GM12878 (cell line): ENCODE results near the gene BAK1. TPM values are rescaled to one million over a fixed set of nuclear protein-coding genes. Genes with fewer than 3 reads are reported as not detected.
"Not testable (repeated sequence)": the region's sequence is repeated elsewhere in the genome, so short reads cannot be mapped to it uniquely, and the experiment has no call there.

ENCODE experiments used
- ATAC-seq: fragments of 200-7000 bp; cut with Tn5 transposase; 3 replicates; pipeline ENCODE4 v1.9.1; 2020; ENCODE audit warnings: mild to moderate bottlenecking, moderate library complexity
- BruUV-seq: library from RNA; stranded (reverse); fragments of 400-500 nt; replicated peaks from 2 replicates; lab custom pipeline; 2021; lab: Mats Ljungman, UMichigan
- CTCF ChIA-PET: fragments of 300-600 bp; sonication (Branson Sonifier 250); formaldehyde crosslinking; extraction: SDS; loops from one replicate; lab custom pipeline; 2021; ENCODE audit warnings: inconsistent platforms; lab: Yijun Ruan, JAX
- POLR2A ChIA-PET: fragments of 350-600 bp; formaldehyde crosslinking; extraction: SDS; loops from one replicate; lab custom pipeline; 2021; ENCODE audit warnings: inconsistent platforms; lab: Charles Lee
- RAD21 ChIA-PET: fragments of 300-600 bp; sonication (Branson Sonifier 250); formaldehyde crosslinking; loops from one replicate; lab custom pipeline; 2023; ENCODE audit warnings: antibody characterized with exemption; ENCODE audit not compliant: unreplicated experiment; lab: Charles Lee
- SMC1A ChIA-PET: fragments of 300-600 bp; sonication (Branson Sonifier 250); formaldehyde crosslinking; loops from one replicate; lab custom pipeline; 2023; ENCODE audit not compliant: unreplicated experiment, uncharacterized antibody; lab: Charles Lee
- DNase-seq: peaks from one replicate; pipeline ENCODE4 v3.0.0-alpha.2; 2011; ENCODE audit warnings: low read depth, low spot score
- FAIRE-seq: peaks from 3 replicates; lab custom pipeline; 2011; peaks lifted over from hg19 to GRCh38; lab: Jason Lieb, UNC
- H2AFZ ChIP-seq: 2 replicates; pipeline ENCODE4 v1.6.0; 2011; ENCODE audit warnings: low read depth, low read length, control low read depth; ENCODE audit not compliant: control insufficient read depth
- H3K27ac ChIP-seq: 2 replicates; pipeline ENCODE4 v1.5.1; 2011; ENCODE audit warnings: control low read depth; ENCODE audit not compliant: control insufficient read depth, insufficient read depth
- H3K27me3 ChIP-seq, 2 experiments: replicated peaks in 1 of 2; 2 replicates each; pipeline versions ENCODE4 v1.6.0 to v1.6.1; 2011; ENCODE audit warnings: low read length in 1 of 2; ENCODE audit not compliant: control insufficient read depth in 2 of 2, insufficient read depth in 2 of 2
- H3K36me3 ChIP-seq, 2 experiments: 2 replicates each; pipeline ENCODE4 v1.5.1; 2011; ENCODE audit warnings: low read length in 1 of 2; ENCODE audit not compliant: control insufficient read depth in 2 of 2, insufficient read depth in 2 of 2
- H3K4me1 ChIP-seq: 2 replicates; pipeline ENCODE4 v1.6.1; 2011; ENCODE audit warnings: mild to moderate bottlenecking, low read length, moderate library complexity, mixed read lengths; ENCODE audit not compliant: control insufficient read depth, insufficient read depth
- H3K4me2 ChIP-seq: 2 replicates; pipeline ENCODE4 v1.6.0; 2011; ENCODE audit warnings: control low read depth; ENCODE audit not compliant: control insufficient read depth, insufficient read depth
- H3K4me3 ChIP-seq: fragments of 200-600 bp; sonication (generic); 2 replicates; pipeline ENCODE4 v1.5.1; 2016
- H3K79me2 ChIP-seq: 2 replicates; pipeline ENCODE4 v1.6.0; 2011; ENCODE audit warnings: low read length; ENCODE audit not compliant: control insufficient read depth, insufficient read depth
- H3K9ac ChIP-seq: 2 replicates; pipeline ENCODE4 v1.8.0; 2011; ENCODE audit warnings: low read length, control low read depth, mixed read lengths; ENCODE audit not compliant: control insufficient read depth, insufficient read depth
- H3K9me3 ChIP-seq: replicated peaks from 3 replicates; pipeline ENCODE4 v1.5.1; 2011; ENCODE audit warnings: mild to moderate bottlenecking, low read length; ENCODE audit not compliant: control insufficient read depth, insufficient read depth
- H4K20me1 ChIP-seq: 2 replicates; pipeline ENCODE4 v1.6.0; 2011; ENCODE audit not compliant: control insufficient read depth, insufficient read depth
- NFYB ChIP-seq: IDR thresholded peaks from 2 replicates; pipeline ENCODE4 v1.6.1; 2011; ENCODE audit warnings: low read depth, mild to moderate bottlenecking, low read length, improper control_type of control experiment, moderate library complexity; ENCODE audit not compliant: insufficient read depth
- WGBS: methylation state at CpG from one replicate; pipeline ENCODE4 v1.1.6; 2016; ENCODE audit warnings: low lambda C conversion rate; ENCODE audit not compliant: insufficient replicate concordance, insufficient coverage; ENCODE audit errors: missing lambda C conversion rate; 5-methylcytosine and 5-hydroxymethylcytosine counted together
- in situ Hi-C: fragments of 300-500 bp; cut with MboI; formaldehyde crosslinking; loops from 9 replicates; pipeline ENCODE4 v1.14.3; 2018; ENCODE audit warnings: mixed read lengths
- intact Hi-C: fragments of 100-400 bp; cut with micrococcal nuclease; formaldehyde crosslinking; loops from one replicate; pipeline ENCODE4 v1.14.2; 2022; ENCODE audit not compliant: unreplicated experiment
- polyA plus RNA-seq, 11 experiments: library from polyadenylated mRNA; depleted of rRNA in 4 of 11; unstranded in 6 of 11; stranded (reverse) in 5 of 11; fragments of >200 nt; fragmentation: Nextera tagmentation in 4 of 11; fragmentation: Illumina TruSeq in 1 of 11; extraction: Ambion mirVana in 4 of 11; extraction: Trizol in 1 of 11; gene quantifications; 1 replicate in 1 of 11; 2 replicates in 10 of 11; pipeline versions ENCODE4 v1.2.1 to v1.2.3, GENCODE V29; 2011 to 2016; ENCODE audit warnings: inconsistent platforms in 2 of 11, missing spikeins in 2 of 11, low read depth in 1 of 11
- total RNA-seq, 4 experiments: library from RNA; depleted of rRNA in 3 of 4; stranded (reverse); fragments of >200 nt in 3 of 4; fragmentation: Illumina TruSeq in 1 of 4; extraction: Trizol in 1 of 4; gene quantifications; 2 replicates each; pipeline versions ENCODE4 v1.2.1 to v1.2.3, GENCODE V29; 2013 to 2021

The BAK1 gene
- total and polyA plus RNA-seq, 10 of the 15 experiments (the other 5 are each of a cell fraction or from before 2014, with no cell fraction given): 6.3 to 65.8 (median 29.6) TPM

GRCh38 chr6:33533163-33533869 lies 46.8 kb downstream of the BAK1 start:
- H3K9ac ChIP-seq, BruUV-seq, in situ Hi-C loops, H3K27ac ChIP-seq, FAIRE-seq, H4K20me1 ChIP-seq, H3K36me3 ChIP-seq, H3K79me2 ChIP-seq, H3K9me3 ChIP-seq, H3K4me1 ChIP-seq, ATAC-seq, intact Hi-C loops, H3K4me2 ChIP-seq, H3K4me3 ChIP-seq, H3K27me3 ChIP-seq, SMC1A ChIA-PET, DNase-seq, RAD21 ChIA-PET: not testable (repeated sequence)
- TF ChIP-seq NFYB: 0 out of 2 replicates have a peak, but pooled peaks have one; percentile 38
- peak overlapping the region; percentile 29; the same call in 1 of the 2 replicates for H2AFZ ChIP-seq
- CTCF ChIA-PET: interaction anchor here (1.2 to 1.5 kb wide), 2 partner anchors 32 to 102 kb away, joined by 3 read pairs; no protein-coding TSS in a partner anchor
- WGBS: 48% methylated on average over 22 of the region's 22 CpGs
- POLR2A ChIA-PET: interaction anchor here (1.2 kb wide), 1 partner anchor 44 kb away, joined by 3 read pairs; no protein-coding TSS in a partner anchor

- H3K79me2 ChIP-seq, SMC1A ChIA-PET, H4K20me1 ChIP-seq, H3K4me3 ChIP-seq, H3K27me3 ChIP-seq, POLR2A ChIA-PET, H3K9me3 ChIP-seq, ATAC-seq, FAIRE-seq, H3K9ac ChIP-seq, H2AFZ ChIP-seq, H3K27ac ChIP-seq, intact Hi-C loops, H3K4me2 ChIP-seq, RAD21 ChIA-PET, in situ Hi-C loops, H3K36me3 ChIP-seq, H3K4me1 ChIP-seq, BruUV-seq, DNase-seq: not testable (repeated sequence)
- 85% methylated on average over 18 of the region's 25 CpGs for WGBS
- CTCF ChIA-PET: interaction anchor here (1.2 to 1.5 kb wide), 2 partner anchors 31 to 102 kb away, joined by 3 read pairs; no protein-coding TSS in a partner anchor
Measured at GRCh38 chr6:33532431-33532830, 47.6 kb downstream of the BAK1 start.

GRCh38 chr6:33530617-33531016 lies 49.5 kb downstream of the BAK1 start:
- H3K4me2 ChIP-seq, H3K4me1 ChIP-seq, SMC1A ChIA-PET, H3K27me3 ChIP-seq, H3K9me3 ChIP-seq, H3K9ac ChIP-seq, intact Hi-C loops, FAIRE-seq, H4K20me1 ChIP-seq, ATAC-seq, in situ Hi-C loops, H3K36me3 ChIP-seq, H3K4me3 ChIP-seq, DNase-seq, BruUV-seq, H3K79me2 ChIP-seq, H2AFZ ChIP-seq, CTCF ChIA-PET, RAD21 ChIA-PET, H3K27ac ChIP-seq: not testable (repeated sequence)
- POLR2A ChIA-PET: interaction anchor here (0.6 kb wide), 1 partner anchor 11 kb away, joined by 7 read pairs; no protein-coding TSS in a partner anchor
